Measurements from ENCODE around the gene GIPC2.

GRCh38 chr1:78060857-78061563, 15.2 kb downstream of the GIPC2 start:
- no peak for TF ChIP-seq BCL3 (IDR thresholded peaks at IDR 0.05)
- TF ChIP-seq CTCF (IDR thresholded peaks at IDR 0.05): no peak
- no peak for TF ChIP-seq EP300 (IDR thresholded peaks at IDR 0.05)
- TF ChIP-seq RAD21 (conservative IDR thresholded peaks at IDR 0.05 in 1 of 2, IDR thresholded peaks at IDR 0.05 in 1 of 2): no peak
- TF ChIP-seq, protein P1, sequence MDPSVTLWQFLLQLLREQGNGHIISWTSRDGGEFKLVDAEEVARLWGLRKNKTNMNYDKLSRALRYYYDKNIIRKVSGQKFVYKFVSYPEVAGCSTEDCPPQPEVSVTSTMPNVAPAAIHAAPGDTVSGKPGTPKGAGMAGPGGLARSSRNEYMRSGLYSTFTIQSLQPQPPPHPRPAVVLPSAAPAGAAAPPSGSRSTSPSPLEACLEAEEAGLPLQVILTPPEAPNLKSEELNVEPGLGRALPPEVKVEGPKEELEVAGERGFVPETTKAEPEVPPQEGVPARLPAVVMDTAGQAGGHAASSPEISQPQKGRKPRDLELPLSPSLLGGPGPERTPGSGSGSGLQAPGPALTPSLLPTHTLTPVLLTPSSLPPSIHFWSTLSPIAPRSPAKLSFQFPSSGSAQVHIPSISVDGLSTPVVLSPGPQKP (IDR thresholded peaks at IDR 0.05; ENCODE audit: low read depth, low read length): no peak
- TF ChIP-seq CHD2 (IDR thresholded peaks at IDR 0.05; ENCODE audit: low read length, partially characterized antibody): no peak
- TF ChIP-seq EHMT2 (IDR thresholded peaks at IDR 0.05; ENCODE audit: low read depth): no peak
- no peak for TF ChIP-seq PBX3 (IDR thresholded peaks at IDR 0.05)
